Left lung (tissue), 10 donors: ENCODE results near the gene KDM5A. TPM values are rescaled to one million over a fixed set of nuclear protein-coding genes. Genes with fewer than 3 reads are reported as not detected.
"Not testable (repeated sequence)": the region's sequence is repeated elsewhere in the genome, so short reads cannot be mapped to it uniquely, and the experiment has no call there.

Experiments
- ATAC-seq: fragments of 200-7000 bp; cut with Tn5 transposase; one replicate; pipeline ENCODE4 v1.9.1; 2020; ENCODE audit warnings: moderate library complexity
- DNase-seq, 4 donors: peaks; one replicate each; pipeline ENCODE4 v3.0.0-alpha.2; 2013 to 2020
- H3K27ac ChIP-seq, 2 donors: fragments of 200-600 bp; sonication (generic) in 1 of 2; one replicate each; pipeline versions ENCODE4 v1.5.0 to v1.8.0; 2020 to 2021
- H3K27me3 ChIP-seq, 2 donors: fragments of 200-600 bp; sonication (generic) in 1 of 2; one replicate each; pipeline versions ENCODE4 v1.5.0 to v1.8.0; 2020 to 2021
- H3K36me3 ChIP-seq, 2 donors: fragments of 200-600 bp; sonication (generic) in 1 of 2; one replicate each; pipeline versions ENCODE4 v1.5.0 to v1.8.0; 2020 to 2021
- H3K4me1 ChIP-seq, 2 donors: fragments of 200-600 bp; one replicate each; pipeline ENCODE4 v1.8.0; 2021
- H3K4me3 ChIP-seq, 2 donors: fragments of 200-600 bp; sonication (generic) in 1 of 2; one replicate each; pipeline versions ENCODE4 v1.5.0 to v1.8.0; 2020 to 2021; ENCODE audit warnings: mild to moderate bottlenecking in 1 of 2
- H3K9me3 ChIP-seq, 2 donors: fragments of 200-600 bp; sonication (generic) in 1 of 2; one replicate each; pipeline versions ENCODE4 v1.5.0 to v1.8.0; 2020 to 2021
- CTCF ChIP-seq, 2 donors: fragments of 200-600 bp; sonication (generic) in 1 of 2; IDR thresholded peaks; one replicate each; pipeline versions ENCODE4 v1.5.0 to v1.8.0; 2021; ENCODE audit warnings: antibody characterized with exemption in 2 of 2
- intact Hi-C, 2 donors: fragments of 100-400 bp; cut with DNase I; formaldehyde crosslinking; loops; one replicate each; pipeline versions ENCODE4 v1.11.2 to v1.14.2; 2022
- polyA plus RNA-seq, 6 donors: library from polyadenylated mRNA; unstranded; fragments of 120-200 nt; gene quantifications; one replicate each; pipeline ENCODE4 v1.2.1, GENCODE V29; 2013; ENCODE audit not compliant: insufficient read length in 6 of 6
- total RNA-seq, 2 donors: library from RNA; stranded (reverse); fragmentation: NEBNext Ultra II Directional; extraction: Animal tissue kit (Norgen Biotek cat#: 25700); gene quantifications; one replicate each; pipeline ENCODE4 v1.2.1, GENCODE V29; 2021
- donor health status: DM: no; HTN: yes; CAD: no.
- donor health status: DM: no; HTN: no; CAD: no.

Gene KDM5A
- total and polyA plus RNA-seq, 8 donors, result 41.2 to 66.9 (median 51.5) TPM

- Histone ChIP-seq H3K27ac (no peak overlapping the region), H3K27me3 (no peaks in the 10 kb centered on the region), H3K9me3 (peaks cover 0 to 7% of the 10 kb centered on the region in 2 donors), H3K36me3 (peaks cover 2 to 100% of the 10 kb centered on the region in 2 donors), H3K4me1 (no peaks in the 10 kb centered on the region), H3K4me3 (no peak overlapping the region)
- no peak for ATAC-seq
- intact Hi-C loops, result no loop called here
- DNase-seq, result no peak
- no peak for TF ChIP-seq CTCF (IDR thresholded peaks at IDR 0.05)
Measured at GRCh38 chr12:356276-356988, 32.7 kb downstream of the KDM5A start.

- H3K4me1 ChIP-seq, ATAC-seq, DNase-seq, H3K27me3 ChIP-seq, H3K27ac ChIP-seq, intact Hi-C loops, H3K9me3 ChIP-seq, H3K4me3 ChIP-seq: not testable (repeated sequence)
- peaks cover 8 to 82% of the 10 kb centered on the region in 2 donors for H3K36me3 ChIP-seq
Measured at GRCh38 chr12:351197-351596, 37.9 kb downstream of the KDM5A start.

GRCh38 chr12:349625-350024 lies 39.5 kb downstream of the KDM5A start:
- ATAC-seq, H3K4me3 ChIP-seq, H3K4me1 ChIP-seq, H3K27ac ChIP-seq, H3K9me3 ChIP-seq, DNase-seq, H3K27me3 ChIP-seq, intact Hi-C loops: not testable (repeated sequence)
- H3K36me3 ChIP-seq, result peaks cover 8 to 66% of the 10 kb centered on the region in 2 donors

GRCh38 chr12:343036-343435 lies 46.1 kb downstream of the KDM5A start:
- peaks cover 0 to 55% of the 10 kb centered on the region in 2 donors for H3K36me3 ChIP-seq
- H3K4me1 ChIP-seq, H3K27ac ChIP-seq, H3K27me3 ChIP-seq, DNase-seq, intact Hi-C loops, ATAC-seq, H3K9me3 ChIP-seq, H3K4me3 ChIP-seq: not testable (repeated sequence)

- H3K27me3 ChIP-seq, result no peaks in the 10 kb centered on the region
- DNase-seq (no peak), ATAC-seq (no peak)
- H3K4me3 ChIP-seq, result no peak overlapping the region
- no peak for TF ChIP-seq CTCF (IDR thresholded peaks at IDR 0.05)
- H3K36me3 ChIP-seq, result peaks cover 1 to 91% of the 10 kb centered on the region in 2 donors
- H3K27ac ChIP-seq, result no peak overlapping the region
- H3K4me1 ChIP-seq, result no peaks in the 10 kb centered on the region
- intact Hi-C loops, result no loop called here
- H3K9me3 ChIP-seq, result no peaks in the 10 kb centered on the region
Measured at GRCh38 chr12:337039-337438, 52.1 kb downstream of the KDM5A start.

GRCh38 chr12:334125-334524 lies 55.0 kb downstream of the KDM5A start:
- ATAC-seq, result no peak

More at GRCh38 chr12:334125-334524, 55.0 kb downstream of the KDM5A start:
- no peak overlapping the region for H3K27ac ChIP-seq
- intact Hi-C loops, result no loop called here
- TF ChIP-seq CTCF (IDR thresholded peaks at IDR 0.05), result no peak
- peaks cover 7 to 92% of the 10 kb centered on the region in 2 donors for H3K36me3 ChIP-seq
- no peaks in the 10 kb centered on the region for H3K9me3 ChIP-seq
- no peak overlapping the region for H3K4me3 ChIP-seq
- no peaks in the 10 kb centered on the region for H3K4me1 ChIP-seq
- no peak for DNase-seq
- H3K27me3 ChIP-seq, result no peaks in the 10 kb centered on the region
